GM12878 (cell line): ENCODE measurements around the gene KCNRG. TPM values are rescaled to one million over a fixed set of nuclear protein-coding genes. Genes with fewer than 3 reads are reported as not detected.

ENCODE experiments used
- ATAC-seq: fragments of 200-7000 bp; cut with Tn5 transposase; 3 replicates; pipeline ENCODE4 v1.9.1; 2020; ENCODE audit warnings: mild to moderate bottlenecking, moderate library complexity
- BruUV-seq: library from RNA; stranded (reverse); fragments of 400-500 nt; replicated peaks from 2 replicates; lab custom pipeline; 2021; lab: Mats Ljungman, UMichigan
- CTCF ChIA-PET: fragments of 300-600 bp; sonication (Branson Sonifier 250); formaldehyde crosslinking; extraction: SDS; loops from one replicate; lab custom pipeline; 2021; ENCODE audit warnings: inconsistent platforms; lab: Yijun Ruan, JAX
- POLR2A ChIA-PET: fragments of 350-600 bp; formaldehyde crosslinking; extraction: SDS; loops from one replicate; lab custom pipeline; 2021; ENCODE audit warnings: inconsistent platforms; lab: Charles Lee
- RAD21 ChIA-PET: fragments of 300-600 bp; sonication (Branson Sonifier 250); formaldehyde crosslinking; loops from one replicate; lab custom pipeline; 2023; ENCODE audit warnings: antibody characterized with exemption; ENCODE audit not compliant: unreplicated experiment; lab: Charles Lee
- SMC1A ChIA-PET: fragments of 300-600 bp; sonication (Branson Sonifier 250); formaldehyde crosslinking; loops from one replicate; lab custom pipeline; 2023; ENCODE audit not compliant: unreplicated experiment, uncharacterized antibody; lab: Charles Lee
- DNase-seq: peaks from one replicate; pipeline ENCODE4 v3.0.0-alpha.2; 2011; ENCODE audit warnings: low read depth, low spot score
- FAIRE-seq: peaks from 3 replicates; lab custom pipeline; 2011; peaks lifted over from hg19 to GRCh38; lab: Jason Lieb, UNC
- H2AFZ ChIP-seq: 2 replicates; pipeline ENCODE4 v1.6.0; 2011; ENCODE audit warnings: low read depth, low read length, control low read depth; ENCODE audit not compliant: control insufficient read depth
- H3K27ac ChIP-seq: 2 replicates; pipeline ENCODE4 v1.5.1; 2011; ENCODE audit warnings: control low read depth; ENCODE audit not compliant: control insufficient read depth, insufficient read depth
- H3K27me3 ChIP-seq, 2 experiments: replicated peaks in 1 of 2; 2 replicates each; pipeline versions ENCODE4 v1.6.0 to v1.6.1; 2011; ENCODE audit warnings: low read length in 1 of 2; ENCODE audit not compliant: control insufficient read depth in 2 of 2, insufficient read depth in 2 of 2
- H3K36me3 ChIP-seq, 2 experiments: 2 replicates each; pipeline ENCODE4 v1.5.1; 2011; ENCODE audit warnings: low read length in 1 of 2; ENCODE audit not compliant: control insufficient read depth in 2 of 2, insufficient read depth in 2 of 2
- H3K4me1 ChIP-seq: 2 replicates; pipeline ENCODE4 v1.6.1; 2011; ENCODE audit warnings: mild to moderate bottlenecking, low read length, moderate library complexity, mixed read lengths; ENCODE audit not compliant: control insufficient read depth, insufficient read depth
- H3K4me2 ChIP-seq: 2 replicates; pipeline ENCODE4 v1.6.0; 2011; ENCODE audit warnings: control low read depth; ENCODE audit not compliant: control insufficient read depth, insufficient read depth
- H3K4me3 ChIP-seq: fragments of 200-600 bp; sonication (generic); 2 replicates; pipeline ENCODE4 v1.5.1; 2016
- H3K79me2 ChIP-seq: 2 replicates; pipeline ENCODE4 v1.6.0; 2011; ENCODE audit warnings: low read length; ENCODE audit not compliant: control insufficient read depth, insufficient read depth
- H3K9ac ChIP-seq: 2 replicates; pipeline ENCODE4 v1.8.0; 2011; ENCODE audit warnings: low read length, control low read depth, mixed read lengths; ENCODE audit not compliant: control insufficient read depth, insufficient read depth
- H3K9me3 ChIP-seq: replicated peaks from 3 replicates; pipeline ENCODE4 v1.5.1; 2011; ENCODE audit warnings: mild to moderate bottlenecking, low read length; ENCODE audit not compliant: control insufficient read depth, insufficient read depth
- H4K20me1 ChIP-seq: 2 replicates; pipeline ENCODE4 v1.6.0; 2011; ENCODE audit not compliant: control insufficient read depth, insufficient read depth
- BACH1 ChIP-seq: fragments of 450-650 bp; IDR thresholded peaks from 2 replicates; pipeline ENCODE4 v1.6.1; 2017; ENCODE audit warnings: mild to moderate bottlenecking, borderline replicate concordance
- CHD2 ChIP-seq: IDR thresholded peaks from 2 replicates; pipeline ENCODE4 v1.6.1; 2011; ENCODE audit warnings: low read depth, low read length, improper control_type of control experiment, borderline replicate concordance
- CUX1 ChIP-seq: IDR thresholded peaks from 2 replicates; pipeline ENCODE4 v1.6.1; 2012; ENCODE audit warnings: improper control_type of control experiment, low read depth, low read length; ENCODE audit not compliant: insufficient replicate concordance
- E4F1 ChIP-seq: fragments of 450-650 bp; IDR thresholded peaks from 2 replicates; pipeline ENCODE4 v1.6.1; 2018; ENCODE audit warnings: borderline replicate concordance, mild to moderate bottlenecking; ENCODE audit not compliant: partially characterized antibody
- HDAC2 ChIP-seq: fragments of 200-600 bp; sonication (generic); IDR thresholded peaks from 2 replicates; pipeline ENCODE4 v1.6.1; 2017
- KLF5 ChIP-seq: fragments of 450-650 bp; IDR thresholded peaks from 2 replicates; pipeline ENCODE4 v1.6.1; 2014; ENCODE audit warnings: mild to moderate bottlenecking; ENCODE audit not compliant: partially characterized antibody
- MAX ChIP-seq: IDR thresholded peaks from 2 replicates; pipeline ENCODE4 v1.6.1; 2012; ENCODE audit warnings: low read depth, low read length, improper control_type of control experiment
- SIN3A ChIP-seq: IDR thresholded peaks from 2 replicates; pipeline ENCODE4 v1.6.1; 2012; ENCODE audit warnings: low read depth, low read length, improper control_type of control experiment
- SUZ12 ChIP-seq: fragments of 200-600 bp; sonication (generic); IDR thresholded peaks from one replicate; pipeline ENCODE4 v1.6.1; 2018; ENCODE audit warnings: antibody characterized with exemption, mild to moderate bottlenecking; ENCODE audit not compliant: unreplicated experiment
- USF1 ChIP-seq: IDR thresholded peaks from 2 replicates; pipeline ENCODE4 v1.6.1; 2011; ENCODE audit warnings: borderline replicate concordance, low read depth, mild to moderate bottlenecking, moderate library complexity, mixed read lengths, low read length; ENCODE audit not compliant: insufficient read depth; ENCODE audit errors: extremely low read length
- USF2 ChIP-seq: IDR thresholded peaks from 2 replicates; pipeline ENCODE4 v1.6.1; 2011; ENCODE audit warnings: low read depth, low read length, improper control_type of control experiment, borderline replicate concordance
- WGBS: methylation state at CpG from one replicate; pipeline ENCODE4 v1.1.6; 2016; ENCODE audit warnings: low lambda C conversion rate; ENCODE audit not compliant: insufficient replicate concordance, insufficient coverage; ENCODE audit errors: missing lambda C conversion rate; 5-methylcytosine and 5-hydroxymethylcytosine counted together
- in situ Hi-C: fragments of 300-500 bp; cut with MboI; formaldehyde crosslinking; loops from 9 replicates; pipeline ENCODE4 v1.14.3; 2018; ENCODE audit warnings: mixed read lengths
- intact Hi-C: fragments of 100-400 bp; cut with micrococcal nuclease; formaldehyde crosslinking; loops from one replicate; pipeline ENCODE4 v1.14.2; 2022; ENCODE audit not compliant: unreplicated experiment
- polyA plus RNA-seq, 11 experiments: library from polyadenylated mRNA; depleted of rRNA in 4 of 11; unstranded in 6 of 11; stranded (reverse) in 5 of 11; fragments of >200 nt; fragmentation: Nextera tagmentation in 4 of 11; fragmentation: Illumina TruSeq in 1 of 11; extraction: Ambion mirVana in 4 of 11; extraction: Trizol in 1 of 11; gene quantifications; 1 replicate in 1 of 11; 2 replicates in 10 of 11; pipeline versions ENCODE4 v1.2.1 to v1.2.3, GENCODE V29; 2011 to 2016; ENCODE audit warnings: inconsistent platforms in 2 of 11, missing spikeins in 2 of 11, low read depth in 1 of 11
- total RNA-seq, 4 experiments: library from RNA; depleted of rRNA in 3 of 4; stranded (reverse); fragments of >200 nt in 3 of 4; fragmentation: Illumina TruSeq in 1 of 4; extraction: Trizol in 1 of 4; gene quantifications; 2 replicates each; pipeline versions ENCODE4 v1.2.1 to v1.2.3, GENCODE V29; 2013 to 2021

Gene KCNRG
- total and polyA plus RNA-seq, 10 of the 15 experiments (the other 5 are each of a cell fraction or from before 2014, with no cell fraction given): 0.37 to 1.5 (median 0.58) TPM

GRCh38 chr13:49996161-49996915 is 18.9 kb upstream of the KCNRG start:
- Histone ChIP-seq H3K9me3 (no peaks in the 10 kb centered on the region), H3K9ac (peak overlapping the region; percentile 95), H3K27me3 (no peaks in the 10 kb centered on the region), H3K4me2 (peak overlapping the region; percentile 98), H2AFZ (peak overlapping the region; percentile 54), H3K79me2 (peaks cover 34% of the 10 kb centered on the region), H3K4me1 (peaks cover 12% of the 10 kb centered on the region), H4K20me1 (no peaks in the 10 kb centered on the region), H3K27ac (peak overlapping the region; percentile 88), H3K4me3 (peak overlapping the region; percentile 92), H3K36me3 (peaks cover 0 to 9% of the 10 kb centered on the region in 2 experiments; a peak in 1 of 4 replicates)
- ChIA-PET POLR2A (interaction anchor here (0.6 to 4.3 kb wide), 8 partner anchors 19 to 919 kb away, joined by 4 to 80 read pairs (median 6); partner anchors contain the start of gene SPRYD7), RAD21 (interaction anchor here (1.0 to 6.5 kb wide), 17 partner anchors 19 to 918 kb away, joined by 3 to 175 read pairs (median 7); partner anchors contain the start of gene SPRYD7), CTCF (interaction anchor here (0.7 to 6.4 kb wide), 21 partner anchors 8 to 1075 kb away, joined by 3 to 159 read pairs (median 4); partner anchors contain the start of genes KCNRG and SPRYD7), SMC1A (interaction anchor here (0.7 to 3.8 kb wide), 15 partner anchors 13 to 919 kb away, joined by 3 to 38 read pairs (median 9); no protein-coding TSS in a partner anchor)
- intact Hi-C loops (loop anchor here (2.0 to 5.0 kb wide), 5 partner anchors 60 to 916 kb away; partner anchors contain the start of gene SPRYD7), in situ Hi-C loops (loop anchor here (5.0 kb wide), 1 partner anchor 911 kb away; the partner anchor contains the start of gene RNASEH2B)
- peak; percentile 74 for ATAC-seq
- no TSS peak for BruUV-seq
- no peak for FAIRE-seq
- WGBS: 2% methylated on average over 31 of the region's 68 CpGs
- peak; percentile 39 for DNase-seq
- peak; percentile 23 for TF ChIP-seq KLF5
- peak; percentile 83; the same call in 1 of the 2 replicates for TF ChIP-seq CHD2
- TF ChIP-seq E4F1: no peak
- TF ChIP-seq CUX1: no peak
- TF ChIP-seq USF1: no peak
- peak; percentile 60 for TF ChIP-seq BACH1
- no peak for TF ChIP-seq MAX
- TF ChIP-seq SUZ12: no peak
- TF ChIP-seq USF2: no peak
- TF ChIP-seq HDAC2: no peak
- TF ChIP-seq SIN3A: no peak
